GM23338 (cell line): Measurements from ENCODE around the gene OSBPL1A. TPM values are rescaled to one million over a fixed set of nuclear protein-coding genes. Genes with fewer than 3 reads are reported as not detected.

Experiments used
- ATAC-seq: fragments of 200-7000 bp; cut with Tn5 transposase; 3 replicates; pipeline ENCODE4 v1.9.1; 2020
- DNase-seq: peaks from one replicate; pipeline ENCODE4 v3.0.0-alpha.2; 2015; ENCODE audit warnings: low spot score
- H2AFZ ChIP-seq: fragments of 200-600 bp; sonication (generic); 2 replicates; pipeline ENCODE4 v1.8.0; 2016; ENCODE audit warnings: antibody characterized with exemption, mild to moderate bottlenecking, moderate library complexity
- H3F3A ChIP-seq: fragments of 200-600 bp; sonication (generic); replicated peaks from 2 replicates; pipeline ENCODE4 v1.8.0; 2017; ENCODE audit warnings: antibody characterized with exemption, mixed run types, low read depth
- H3K27ac ChIP-seq: fragments of 200-600 bp; sonication (generic); 2 replicates; pipeline ENCODE4 v1.6.1; 2016; ENCODE audit warnings: low read depth
- H3K27me3 ChIP-seq: fragments of 200-600 bp; sonication (generic); 2 replicates; pipeline ENCODE4 v1.8.0; 2016; ENCODE audit warnings: mild to moderate bottlenecking, mixed run types, moderate library complexity; ENCODE audit not compliant: insufficient read depth
- H3K36me3 ChIP-seq: fragments of 200-600 bp; sonication (generic); 2 replicates; pipeline ENCODE4 v1.8.0; 2016; ENCODE audit warnings: mild to moderate bottlenecking; ENCODE audit not compliant: insufficient read depth
- H3K4me1 ChIP-seq: fragments of 200-600 bp; sonication (generic); 2 replicates; pipeline ENCODE4 v1.8.0; 2016; ENCODE audit warnings: mild to moderate bottlenecking, moderate library complexity; ENCODE audit not compliant: insufficient read depth
- H3K4me2 ChIP-seq: fragments of 200-600 bp; sonication (generic); 2 replicates; pipeline ENCODE4 v1.7.1; 2017; ENCODE audit warnings: mixed run types
- H3K4me3 ChIP-seq: fragments of 200-600 bp; sonication (generic); 2 replicates; pipeline ENCODE4 v1.6.1; 2016; ENCODE audit warnings: mixed run types
- H3K79me2 ChIP-seq: fragments of 200-600 bp; sonication (generic); replicated peaks from 2 replicates; pipeline ENCODE4 v1.8.0; 2017; ENCODE audit warnings: mild to moderate bottlenecking; ENCODE audit not compliant: insufficient read depth
- H3K9me2 ChIP-seq: fragments of 200-600 bp; sonication (generic); 2 replicates; pipeline ENCODE4 v1.8.0; 2017; ENCODE audit not compliant: insufficient read depth
- H4K20me1 ChIP-seq: fragments of 200-600 bp; sonication (generic); replicated peaks from 2 replicates; pipeline ENCODE4 v1.8.0; 2017; ENCODE audit warnings: mild to moderate bottlenecking; ENCODE audit not compliant: insufficient read depth
- H3K27ac Mint-ChIP-seq: 2 replicates; pipeline ENCODE4 v1.8.0; 2020; ENCODE audit warnings: inconsistent platforms, mild to moderate bottlenecking, moderate library complexity, mixed read lengths
- H3K27me3 Mint-ChIP-seq: 3 replicates; pipeline ENCODE4 v1.8.0; 2022; ENCODE audit warnings: low read depth, mild to moderate bottlenecking, moderate library complexity, mixed read lengths, inconsistent platforms; ENCODE audit not compliant: insufficient read depth, poor library complexity
- H3K36me3 Mint-ChIP-seq: 3 replicates; pipeline ENCODE4 v1.8.0; 2021; ENCODE audit warnings: low read depth, mild to moderate bottlenecking, inconsistent platforms, moderate library complexity, mixed read lengths
- H3K4me1 Mint-ChIP-seq: 3 replicates; pipeline ENCODE4 v1.8.0; 2020; ENCODE audit warnings: mild to moderate bottlenecking, inconsistent platforms, mixed read lengths
- H3K4me3 Mint-ChIP-seq: 3 replicates; pipeline ENCODE4 v1.8.0; 2021; ENCODE audit warnings: moderate library complexity, mild to moderate bottlenecking, inconsistent platforms, mixed read lengths
- H3K9me3 Mint-ChIP-seq: 3 replicates; pipeline ENCODE4 v1.8.0; 2020; ENCODE audit warnings: moderate library complexity, mild to moderate bottlenecking, inconsistent platforms, mixed read lengths
- CREB1 ChIP-seq: fragments of 250-450 bp; sonication (Bioruptor Pico); IDR thresholded peaks from 2 replicates; pipeline ENCODE4 v1.5.0; 2020; ENCODE audit warnings: low read depth, mild to moderate bottlenecking, moderate library complexity
- ETS1 ChIP-seq: IDR thresholded peaks from 2 replicates; pipeline ENCODE4 v1.6.1; 2016; ENCODE audit warnings: antibody characterized with exemption
- EZH2 ChIP-seq: fragments of 200-600 bp; sonication (generic); IDR thresholded peaks from one replicate; pipeline ENCODE4 v1.8.0; 2017; ENCODE audit warnings: antibody characterized with exemption, mild to moderate bottlenecking, low read depth; ENCODE audit not compliant: unreplicated experiment
- EZH2phosphoT487 ChIP-seq: fragments of 200-600 bp; sonication (generic); IDR thresholded peaks from one replicate; pipeline ENCODE4 v1.8.1; 2018; ENCODE audit warnings: antibody characterized with exemption; ENCODE audit not compliant: unreplicated experiment
- JUNB ChIP-seq: IDR thresholded peaks from one replicate; pipeline ENCODE4 v1.6.1; 2016; ENCODE audit warnings: antibody characterized with exemption; ENCODE audit not compliant: unreplicated experiment
- NANOG ChIP-seq: IDR thresholded peaks from 2 replicates; pipeline ENCODE4 v1.6.1; 2016; ENCODE audit warnings: antibody characterized with exemption, borderline replicate concordance
- POLR2AphosphoS5 ChIP-seq: IDR thresholded peaks from 2 replicates; pipeline ENCODE4 v1.6.1; 2016; ENCODE audit warnings: antibody characterized with exemption, low read depth
- REST ChIP-seq: IDR thresholded peaks from one replicate; pipeline ENCODE4 v1.6.1; 2018; ENCODE audit warnings: antibody characterized with exemption; ENCODE audit not compliant: unreplicated experiment
- STAT1 ChIP-seq: IDR thresholded peaks from one replicate; pipeline ENCODE4 v1.6.1; 2016; ENCODE audit warnings: antibody characterized with exemption; ENCODE audit not compliant: unreplicated experiment
- ZNF114 ChIP-seq: fragments of 250-450 bp; sonication (Bioruptor Pico); IDR thresholded peaks from 2 replicates; pipeline ENCODE4 v1.5.0; 2020; ENCODE audit warnings: mild to moderate bottlenecking, moderate library complexity
- ZNF331 ChIP-seq: fragments of 250-450 bp; sonication (Bioruptor Pico); IDR thresholded peaks from 2 replicates; pipeline ENCODE4 v1.5.0; 2020; ENCODE audit warnings: low read depth, mild to moderate bottlenecking, moderate library complexity
- polyA plus RNA-seq: library from polyadenylated mRNA; unstranded; fragments of >200 nt; fragmentation: Nextera tagmentation; extraction: Ambion mirVana; gene quantifications from 2 replicates; pipeline ENCODE4 v1.2.1, GENCODE V29; 2016
- total RNA-seq: library from RNA; depleted of rRNA; stranded (reverse); fragments of >200 nt; shearing (Covaris generic); gene quantifications from 2 replicates; pipeline ENCODE4 v1.2.3, GENCODE V29; 2014
- TF ChIP-seq, protein P1 (sequence below): fragments of 250-450 bp; sonication (Bioruptor Pico); IDR thresholded peaks from 2 replicates; pipeline ENCODE4 v1.5.0; 2020; ENCODE audit warnings: mild to moderate bottlenecking, moderate library complexity
- TF ChIP-seq, protein P2 (sequence below), 2 experiments: fragments of 200-600 bp in 1 of 2; sonication (generic) in 1 of 2; conservative IDR thresholded peaks; 2 replicates each; pipeline versions ENCODE4 v1.5.1 to v1.6.1; 2016 to 2017; ENCODE audit warnings: antibody characterized with exemption in 2 of 2, low read depth in 2 of 2, mild to moderate bottlenecking in 2 of 2, moderate library complexity in 1 of 2

Gene OSBPL1A
- total and polyA plus RNA-seq, 2 experiments from 2014 or later, result 55.6 to 71.4 TPM

GRCh38 chr18:24126155-24126961, 271.3 kb downstream of the OSBPL1A start:
- DNase-seq, result no peak
- Histone ChIP-seq H3K4me3 (no peak overlapping the region), H3K27me3 (no peaks in the 10 kb centered on the region), H3K27ac (0 out of 2 replicates have a peak overlapping the region, but pooled peaks have one; percentile 9), H3K36me3 (peaks cover 42% of the 10 kb centered on the region), H3K4me1 (no peaks in the 10 kb centered on the region), H4K20me1 (no peaks in the 10 kb centered on the region), H3F3A (no peaks in the 10 kb centered on the region), H3K4me2 (no peak overlapping the region), H3K9me2 (no peaks in the 10 kb centered on the region), H2AFZ (no peak overlapping the region), H3K79me2 (peaks cover 2% of the 10 kb centered on the region; the same call in 1 of the 2 replicates)
- Mint-ChIP-seq H3K9me3 (no peaks in the 10 kb centered on the region), H3K27ac (no peak overlapping the region), H3K36me3 (peaks cover 6% of the 10 kb centered on the region; the same call in 1 of the 3 replicates), H3K4me1 (no peaks in the 10 kb centered on the region), H3K27me3 (peaks cover 2% of the 10 kb centered on the region), H3K4me3 (no peak overlapping the region)
- TF ChIP-seq ZNF331 (CRISPR knock-in tag) (no peak), ETS1 (no peak), CREB1 (CRISPR knock-in tag) (no peak), REST (no peak), EZH2phosphoT487 (no peak), ZNF114 (CRISPR knock-in tag) (no peak), NANOG (no peak), EZH2 (no peak), JUNB (no peak), STAT1 (no peak), POLR2AphosphoS5 (no peak)
- TF ChIP-seq, protein P1, sequence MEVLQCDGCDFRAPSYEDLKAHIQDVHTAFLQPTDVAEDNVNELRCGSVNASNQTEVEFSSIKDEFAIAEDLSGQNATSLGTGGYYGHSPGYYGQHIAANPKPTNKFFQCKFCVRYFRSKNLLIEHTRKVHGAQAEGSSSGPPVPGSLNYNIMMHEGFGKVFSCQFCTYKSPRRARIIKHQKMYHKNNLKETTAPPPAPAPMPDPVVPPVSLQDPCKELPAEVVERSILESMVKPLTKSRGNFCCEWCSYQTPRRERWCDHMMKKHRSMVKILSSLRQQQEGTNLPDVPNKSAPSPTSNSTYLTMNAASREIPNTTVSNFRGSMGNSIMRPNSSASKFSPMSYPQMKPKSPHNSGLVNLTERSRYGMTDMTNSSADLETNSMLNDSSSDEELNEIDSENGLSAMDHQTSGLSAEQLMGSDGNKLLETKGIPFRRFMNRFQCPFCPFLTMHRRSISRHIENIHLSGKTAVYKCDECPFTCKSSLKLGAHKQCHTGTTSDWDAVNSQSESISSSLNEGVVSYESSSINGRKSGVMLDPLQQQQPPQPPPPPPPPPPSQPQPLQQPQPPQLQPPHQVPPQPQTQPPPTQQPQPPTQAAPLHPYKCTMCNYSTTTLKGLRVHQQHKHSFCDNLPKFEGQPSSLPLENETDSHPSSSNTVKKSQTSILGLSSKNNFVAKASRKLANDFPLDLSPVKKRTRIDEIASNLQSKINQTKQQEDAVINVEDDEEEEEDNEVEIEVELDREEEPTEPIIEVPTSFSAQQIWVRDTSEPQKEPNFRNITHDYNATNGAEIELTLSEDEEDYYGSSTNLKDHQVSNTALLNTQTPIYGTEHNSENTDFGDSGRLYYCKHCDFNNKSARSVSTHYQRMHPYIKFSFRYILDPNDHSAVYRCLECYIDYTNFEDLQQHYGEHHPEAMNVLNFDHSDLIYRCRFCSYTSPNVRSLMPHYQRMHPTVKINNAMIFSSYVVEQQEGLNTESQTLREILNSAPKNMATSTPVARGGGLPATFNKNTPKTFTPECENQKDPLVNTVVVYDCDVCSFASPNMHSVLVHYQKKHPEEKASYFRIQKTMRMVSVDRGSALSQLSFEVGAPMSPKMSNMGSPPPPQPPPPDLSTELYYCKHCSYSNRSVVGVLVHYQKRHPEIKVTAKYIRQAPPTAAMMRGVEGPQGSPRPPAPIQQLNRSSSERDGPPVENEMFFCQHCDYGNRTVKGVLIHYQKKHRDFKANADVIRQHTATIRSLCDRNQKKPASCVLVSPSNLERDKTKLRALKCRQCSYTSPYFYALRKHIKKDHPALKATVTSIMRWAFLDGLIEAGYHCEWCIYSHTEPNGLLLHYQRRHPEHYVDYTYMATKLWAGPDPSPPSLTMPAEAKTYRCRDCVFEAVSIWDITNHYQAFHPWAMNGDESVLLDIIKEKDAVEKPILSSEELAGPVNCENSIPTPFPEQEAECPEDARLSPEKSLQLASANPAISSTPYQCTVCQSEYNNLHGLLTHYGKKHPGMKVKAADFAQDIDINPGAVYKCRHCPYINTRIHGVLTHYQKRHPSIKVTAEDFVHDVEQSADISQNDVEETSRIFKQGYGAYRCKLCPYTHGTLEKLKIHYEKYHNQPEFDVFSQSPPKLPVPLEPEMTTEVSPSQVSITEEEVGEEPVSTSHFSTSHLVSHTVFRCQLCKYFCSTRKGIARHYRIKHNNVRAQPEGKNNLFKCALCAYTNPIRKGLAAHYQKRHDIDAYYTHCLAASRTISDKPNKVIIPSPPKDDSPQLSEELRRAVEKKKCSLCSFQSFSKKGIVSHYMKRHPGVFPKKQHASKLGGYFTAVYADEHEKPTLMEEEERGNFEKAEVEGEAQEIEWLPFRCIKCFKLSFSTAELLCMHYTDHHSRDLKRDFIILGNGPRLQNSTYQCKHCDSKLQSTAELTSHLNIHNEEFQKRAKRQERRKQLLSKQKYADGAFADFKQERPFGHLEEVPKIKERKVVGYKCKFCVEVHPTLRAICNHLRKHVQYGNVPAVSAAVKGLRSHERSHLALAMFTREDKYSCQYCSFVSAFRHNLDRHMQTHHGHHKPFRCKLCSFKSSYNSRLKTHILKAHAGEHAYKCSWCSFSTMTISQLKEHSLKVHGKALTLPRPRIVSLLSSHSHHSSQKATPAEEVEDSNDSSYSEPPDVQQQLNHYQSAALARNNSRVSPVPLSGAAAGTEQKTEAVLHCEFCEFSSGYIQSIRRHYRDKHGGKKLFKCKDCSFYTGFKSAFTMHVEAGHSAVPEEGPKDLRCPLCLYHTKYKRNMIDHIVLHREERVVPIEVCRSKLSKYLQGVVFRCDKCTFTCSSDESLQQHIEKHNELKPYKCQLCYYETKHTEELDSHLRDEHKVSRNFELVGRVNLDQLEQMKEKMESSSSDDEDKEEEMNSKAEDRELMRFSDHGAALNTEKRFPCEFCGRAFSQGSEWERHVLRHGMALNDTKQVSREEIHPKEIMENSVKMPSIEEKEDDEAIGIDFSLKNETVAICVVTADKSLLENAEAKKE (CRISPR knock-in tag), result no peak
- TF ChIP-seq, protein P2, sequence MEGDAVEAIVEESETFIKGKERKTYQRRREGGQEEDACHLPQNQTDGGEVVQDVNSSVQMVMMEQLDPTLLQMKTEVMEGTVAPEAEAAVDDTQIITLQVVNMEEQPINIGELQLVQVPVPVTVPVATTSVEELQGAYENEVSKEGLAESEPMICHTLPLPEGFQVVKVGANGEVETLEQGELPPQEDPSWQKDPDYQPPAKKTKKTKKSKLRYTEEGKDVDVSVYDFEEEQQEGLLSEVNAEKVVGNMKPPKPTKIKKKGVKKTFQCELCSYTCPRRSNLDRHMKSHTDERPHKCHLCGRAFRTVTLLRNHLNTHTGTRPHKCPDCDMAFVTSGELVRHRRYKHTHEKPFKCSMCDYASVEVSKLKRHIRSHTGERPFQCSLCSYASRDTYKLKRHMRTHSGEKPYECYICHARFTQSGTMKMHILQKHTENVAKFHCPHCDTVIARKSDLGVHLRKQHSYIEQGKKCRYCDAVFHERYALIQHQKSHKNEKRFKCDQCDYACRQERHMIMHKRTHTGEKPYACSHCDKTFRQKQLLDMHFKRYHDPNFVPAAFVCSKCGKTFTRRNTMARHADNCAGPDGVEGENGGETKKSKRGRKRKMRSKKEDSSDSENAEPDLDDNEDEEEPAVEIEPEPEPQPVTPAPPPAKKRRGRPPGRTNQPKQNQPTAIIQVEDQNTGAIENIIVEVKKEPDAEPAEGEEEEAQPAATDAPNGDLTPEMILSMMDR (conservative IDR thresholded peaks at IDR 0.05; ENCODE audit: low read depth in 2 of 2), result no peak
- ATAC-seq, result no peak
